ENCODE results near the gene SDHB. TPM values are rescaled to one million over a fixed set of nuclear protein-coding genes. Genes with fewer than 3 reads are reported as not detected.

SDHB gene
- total RNA-seq, 4 donors from 2014 or later, result 79.6 to 130 (median 86.3) TPM

- no peak overlapping the region for H3K27ac ChIP-seq
- no peak overlapping the region for H3K4me3 ChIP-seq
- no peak for TF ChIP-seq EP300 (IDR thresholded peaks at IDR 0.05)
- TF ChIP-seq POLR2A (IDR thresholded peaks at IDR 0.05), result no peak
- no peak for TF ChIP-seq CTCF (IDR thresholded peaks at IDR 0.05)
- no peaks in the 10 kb centered on the region for H3K36me3 ChIP-seq
- WGBS, 2 donors, result 44 to 53% methylated on average over 6 of the region's 6 CpGs
- H3K9me3 ChIP-seq, result no peaks in the 10 kb centered on the region
- no peak for DNase-seq (ENCODE audit: low spot score in 2 of 2)
- H3K27me3 ChIP-seq, result no peaks in the 10 kb centered on the region
- peaks cover 0 to 26% (median 8%) of the 10 kb centered on the region in 4 donors for H3K4me1 ChIP-seq
These were observed 32.9 kb upstream of the SDHB start for GRCh38 chr1:17086751-17087150.

GRCh38 chr1:17084787-17085186, 31.0 kb upstream of the SDHB start:
- peaks cover 0 to 6% (median 0%) of the 10 kb centered on the region in 4 donors for H3K4me1 ChIP-seq
- no peak overlapping the region for H3K4me3 ChIP-seq
- no peaks in the 10 kb centered on the region for H3K9me3 ChIP-seq
- H3K27me3 ChIP-seq, result no peaks in the 10 kb centered on the region
- no peak for DNase-seq (ENCODE audit: low spot score in 2 of 2)
- 79 to 81% methylated on average over 10 of the region's 10 CpGs for WGBS, 2 donors
- TF ChIP-seq EP300 (IDR thresholded peaks at IDR 0.05) (no peak), CTCF (IDR thresholded peaks at IDR 0.05) (no peak), POLR2A (IDR thresholded peaks at IDR 0.05) (no peak)
- no peak overlapping the region for H3K27ac ChIP-seq
- no peaks in the 10 kb centered on the region for H3K36me3 ChIP-seq

- TF ChIP-seq POLR2A (IDR thresholded peaks at IDR 0.05) (no peak), EP300 (IDR thresholded peaks at IDR 0.05) (no peak), CTCF (IDR thresholded peaks at IDR 0.05) (no peak)
- Histone ChIP-seq H3K27me3 (no peaks in the 10 kb centered on the region), H3K27ac (no peak overlapping the region), H3K36me3 (peaks cover 0 to under 1% (median 0%) of the 10 kb centered on the region in 3 donors), H3K4me3 (no peak overlapping the region), H3K4me1 (no peaks in the 10 kb centered on the region), H3K9me3 (no peaks in the 10 kb centered on the region)
- DNase-seq (ENCODE audit: low spot score in 2 of 2), result no peak
- WGBS, 2 donors, result 90 to 97% methylated on average over 3 of the region's 3 CpGs
These were observed 28.9 kb upstream of the SDHB start for GRCh38 chr1:17082761-17083160.

GRCh38 chr1:17081439-17081838, 27.6 kb upstream of the SDHB start:
- H3K27ac ChIP-seq, result no peak overlapping the region
- TF ChIP-seq CTCF (IDR thresholded peaks at IDR 0.05) (no peak), POLR2A (IDR thresholded peaks at IDR 0.05) (no peak), EP300 (IDR thresholded peaks at IDR 0.05) (no peak)
- DNase-seq (ENCODE audit: low spot score in 2 of 2), result no peak
- 68 to 70% methylated on average over 2 of the region's 2 CpGs for WGBS, 2 donors
- H3K4me1 ChIP-seq, result no peaks in the 10 kb centered on the region
- H3K27me3 ChIP-seq, result no peaks in the 10 kb centered on the region
- H3K4me3 ChIP-seq, result no peak overlapping the region
- H3K9me3 ChIP-seq, result no peaks in the 10 kb centered on the region
- peaks cover 0 to 4% (median 0%) of the 10 kb centered on the region in 3 donors for H3K36me3 ChIP-seq

GRCh38 chr1:17080880-17081279, 27.0 kb upstream of the SDHB start:
- Histone ChIP-seq H3K9me3 (no peaks in the 10 kb centered on the region), H3K4me1 (no peaks in the 10 kb centered on the region), H3K27ac (no peak overlapping the region), H3K4me3 (no peak overlapping the region), H3K27me3 (no peaks in the 10 kb centered on the region), H3K36me3 (peaks cover 0 to 5% (median 0%) of the 10 kb centered on the region in 3 donors)
- DNase-seq (ENCODE audit: low spot score in 2 of 2), result no peak
- WGBS, 2 donors, result 73 to 82% methylated on average over 4 of the region's 4 CpGs
- no peak for TF ChIP-seq EP300 (IDR thresholded peaks at IDR 0.05)
- TF ChIP-seq POLR2A (IDR thresholded peaks at IDR 0.05), result no peak
- TF ChIP-seq CTCF (IDR thresholded peaks at IDR 0.05), result no peak

Measured in tibial nerve (tissue), 4 donors.